ENCODE results near the gene SLC35E3. TPM values are rescaled to one million over a fixed set of nuclear protein-coding genes. Genes with fewer than 3 reads are reported as not detected.
A peak's percentile ranks its signal among the peaks of the same experiment; 100 is the strongest.

Gene SLC35E3
- polyA plus RNA-seq, 2 of the 4 experiments (the other 2 are of a cell fraction): 5.1 to 22.1 TPM

- no peak for TF ChIP-seq JUN (IDR thresholded peaks at IDR 0.05)
- no peak for TF ChIP-seq ESRRA (IDR thresholded peaks at IDR 0.05; ENCODE audit: borderline replicate concordance, low read length)
- no peak for TF ChIP-seq TFCP2L1 (CRISPR knock-in tag; IDR thresholded peaks at IDR 0.05)
- no peak for TF ChIP-seq E2F6 (IDR thresholded peaks at IDR 0.05; ENCODE audit: borderline replicate concordance, low read depth)
- WGBS (ENCODE audit: missing lambda C conversion rate): 77% methylated on average over 6 of the region's 6 CpGs
- Histone ChIP-seq H3K27ac (no peak overlapping the region), H3K4me3 (no peak overlapping the region), H3K4me1 (peaks cover 8% of the 10 kb centered on the region), H3K4me2 (no peak overlapping the region), H3K9me3 (no peaks in the 10 kb centered on the region)
- ChIA-PET POLR2A (no interaction called here), CTCF (interaction anchor here (0.6 to 1.9 kb wide), 2 partner anchors 11 to 23 kb away, joined by 3 to 5 read pairs; no protein-coding TSS in a partner anchor)
- DNase-seq (ENCODE audit: low read depth in 1 of 2, low spot score in 1 of 2) (no peak), ATAC-seq (no peak), FAIRE-seq (no peak)
These were observed 35.8 kb downstream of the SLC35E3 start for GRCh38 chr12:68781728-68782127.

DNA sequence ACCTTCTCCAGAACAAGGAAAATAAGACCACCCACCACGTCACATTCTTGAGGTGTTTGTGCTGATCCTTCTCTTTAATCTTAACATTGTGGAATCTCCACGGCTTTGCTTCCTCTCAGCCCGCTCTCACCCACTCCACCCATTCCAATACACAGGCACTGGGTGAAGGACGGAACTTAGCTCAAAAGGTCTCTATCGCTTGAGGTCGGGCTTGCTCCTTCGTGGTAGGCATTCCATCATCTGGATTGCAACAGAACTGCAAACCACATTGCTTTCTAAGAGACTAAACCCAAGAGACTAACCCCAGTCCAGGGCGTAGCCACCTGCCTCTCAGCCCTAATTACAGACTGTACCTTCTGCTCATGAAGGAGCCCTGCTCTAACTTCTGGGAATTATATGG is 38.0 kb downstream of the SLC35E3 start:
- no peak for FAIRE-seq
- Histone ChIP-seq H3K27ac (no peak overlapping the region), H3K4me3 (no peak overlapping the region), H3K4me2 (no peak overlapping the region), H3K4me1 (peaks cover 31% of the 10 kb centered on the region), H3K9me3 (no peaks in the 10 kb centered on the region)
- CTCF ChIA-PET: no interaction called here
- ATAC-seq: no peak; a peak in 1 of 6 replicates
- 80% methylated on average over 8 of the region's 8 CpGs for WGBS (ENCODE audit: missing lambda C conversion rate)
- POLR2A ChIA-PET: no interaction called here
- TF ChIP-seq FOXS1 (CRISPR knock-in tag; IDR thresholded peaks at IDR 0.05): no peak
- DNase-seq (ENCODE audit: low read depth in 1 of 2, low spot score in 1 of 2): no peak

GRCh38 chr12:68785358-68785757 is 39.4 kb downstream of the SLC35E3 start:
- peaks cover 31% of the 10 kb centered on the region for H3K4me1 ChIP-seq
- no peak overlapping the region for H3K4me3 ChIP-seq
- FAIRE-seq (no peak), DNase-seq (ENCODE audit: low read depth in 1 of 2, low spot score in 1 of 2) (no peak), ATAC-seq (peak in 1 of 2 experiments; percentile 19; a peak in 1 of 6 replicates)
- ChIA-PET CTCF (interaction anchor here (0.5 to 1.2 kb wide), 2 partner anchors 11 to 215 kb away, joined by 3 to 7 read pairs; no protein-coding TSS in a partner anchor), POLR2A (interaction anchor here (0.8 kb wide), 2 partner anchors 22 to 39 kb away, joined by 3 to 5 read pairs; partner anchors contain the start of genes MDM2 and SLC35E3)
- H3K4me2 ChIP-seq: peak overlapping the region; percentile 33; the same call in 2 of the 3 replicates
- H3K27ac ChIP-seq: peak overlapping the region in 1 of 2 experiments; percentile 83; a peak in 3 of 6 replicates
- H3K9me3 ChIP-seq: no peaks in the 10 kb centered on the region
- TF ChIP-seq TFCP2L1 (CRISPR knock-in tag; IDR thresholded peaks at IDR 0.05) (no peak), CBX8 (IDR thresholded peaks at IDR 0.05) (no peak), EHMT2 (IDR thresholded peaks at IDR 0.05; ENCODE audit: low read depth) (no peak)
- TF ChIP-seq, protein P1, sequence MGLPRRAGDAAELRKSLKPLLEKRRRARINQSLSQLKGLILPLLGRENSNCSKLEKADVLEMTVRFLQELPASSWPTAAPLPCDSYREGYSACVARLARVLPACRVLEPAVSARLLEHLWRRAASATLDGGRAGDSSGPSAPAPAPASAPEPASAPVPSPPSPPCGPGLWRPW (IDR thresholded peaks at IDR 0.05): no peak
- 61% methylated on average over 2 of the region's 2 CpGs for WGBS (ENCODE audit: missing lambda C conversion rate)

DNA sequence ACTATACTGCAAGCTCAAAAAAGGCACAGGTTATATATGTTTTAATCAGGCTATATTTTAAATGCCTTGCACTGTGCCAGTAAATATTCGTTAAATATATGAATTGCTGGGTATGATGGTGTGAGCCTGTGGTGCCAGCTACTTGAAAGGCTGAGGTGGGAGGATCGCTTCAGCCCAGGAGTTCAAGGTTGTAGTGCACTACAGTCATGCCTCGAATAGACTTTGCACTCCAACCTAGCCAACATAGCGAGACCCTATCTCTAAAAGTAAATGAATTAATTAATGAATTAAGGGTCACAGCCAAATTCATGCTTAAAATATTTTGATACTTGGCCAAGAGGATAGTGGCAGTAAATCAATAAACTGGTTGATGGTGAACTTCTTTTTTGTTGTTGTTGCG is 39.8 kb downstream of the SLC35E3 start:
- ChIA-PET POLR2A (interaction anchor here (0.8 kb wide), 2 partner anchors 22 to 40 kb away, joined by 3 to 5 read pairs; partner anchors contain the start of genes MDM2 and SLC35E3), CTCF (interaction anchor here (0.5 to 1.3 kb wide), 3 partner anchors 10 to 216 kb away, joined by 3 to 7 read pairs (median 5); no protein-coding TSS in a partner anchor)
- 79% methylated on average over 5 of the region's 5 CpGs for WGBS (ENCODE audit: missing lambda C conversion rate)
- peaks cover 31% of the 10 kb centered on the region for H3K4me1 ChIP-seq
- H3K4me2 ChIP-seq: peak overlapping the region; percentile 33; the same call in 2 of the 3 replicates
- DNase-seq (ENCODE audit: low read depth in 1 of 2, low spot score in 1 of 2) (no peak), FAIRE-seq (no peak), ATAC-seq (no peak)
- H3K27ac ChIP-seq: peak overlapping the region; percentile 1 to 83; a peak in 4 of 6 replicates
- TF ChIP-seq HOXB13 (CRISPR knock-in tag; IDR thresholded peaks at IDR 0.05; ENCODE audit: low read depth) (no peak), MAFK (IDR thresholded peaks at IDR 0.05; ENCODE audit: partially characterized antibody) (no peak), KDM5A (IDR thresholded peaks at IDR 0.05) (no peak), MYC (IDR thresholded peaks at IDR 0.05; ENCODE audit: borderline replicate concordance, low read length) (no peak), ZFP36 (IDR thresholded peaks at IDR 0.05; ENCODE audit: borderline replicate concordance, partially characterized antibody) (no peak), NR3C1 (IDR thresholded peaks at IDR 0.05) (no peak), CEBPB (IDR thresholded peaks at IDR 0.05) (no peak), EHF (CRISPR knock-in tag; IDR thresholded peaks at IDR 0.05) (no peak), HDAC2 (IDR thresholded peaks at IDR 0.05) (no peak), NFE2L2 (conservative IDR thresholded peaks at IDR 0.05; ENCODE audit: low read length) (no peak), SMC3 (IDR thresholded peaks at IDR 0.05) (no peak), GATA3 (IDR thresholded peaks at IDR 0.05; ENCODE audit: borderline replicate concordance) (no peak), ZSCAN20 (CRISPR knock-in tag; IDR thresholded peaks at IDR 0.05) (no peak), POLR2A (IDR thresholded peaks at IDR 0.05; ENCODE audit: low read length) (no peak), BHLHE40 (IDR thresholded peaks at IDR 0.05; ENCODE audit: low read depth, low read length) (no peak), ATOH8 (CRISPR knock-in tag; IDR thresholded peaks at IDR 0.05; ENCODE audit: low read depth) (no peak), CBX2 (IDR thresholded peaks at IDR 0.05; ENCODE audit: borderline replicate concordance, low read depth) (no peak)
- TF ChIP-seq, protein P2, sequence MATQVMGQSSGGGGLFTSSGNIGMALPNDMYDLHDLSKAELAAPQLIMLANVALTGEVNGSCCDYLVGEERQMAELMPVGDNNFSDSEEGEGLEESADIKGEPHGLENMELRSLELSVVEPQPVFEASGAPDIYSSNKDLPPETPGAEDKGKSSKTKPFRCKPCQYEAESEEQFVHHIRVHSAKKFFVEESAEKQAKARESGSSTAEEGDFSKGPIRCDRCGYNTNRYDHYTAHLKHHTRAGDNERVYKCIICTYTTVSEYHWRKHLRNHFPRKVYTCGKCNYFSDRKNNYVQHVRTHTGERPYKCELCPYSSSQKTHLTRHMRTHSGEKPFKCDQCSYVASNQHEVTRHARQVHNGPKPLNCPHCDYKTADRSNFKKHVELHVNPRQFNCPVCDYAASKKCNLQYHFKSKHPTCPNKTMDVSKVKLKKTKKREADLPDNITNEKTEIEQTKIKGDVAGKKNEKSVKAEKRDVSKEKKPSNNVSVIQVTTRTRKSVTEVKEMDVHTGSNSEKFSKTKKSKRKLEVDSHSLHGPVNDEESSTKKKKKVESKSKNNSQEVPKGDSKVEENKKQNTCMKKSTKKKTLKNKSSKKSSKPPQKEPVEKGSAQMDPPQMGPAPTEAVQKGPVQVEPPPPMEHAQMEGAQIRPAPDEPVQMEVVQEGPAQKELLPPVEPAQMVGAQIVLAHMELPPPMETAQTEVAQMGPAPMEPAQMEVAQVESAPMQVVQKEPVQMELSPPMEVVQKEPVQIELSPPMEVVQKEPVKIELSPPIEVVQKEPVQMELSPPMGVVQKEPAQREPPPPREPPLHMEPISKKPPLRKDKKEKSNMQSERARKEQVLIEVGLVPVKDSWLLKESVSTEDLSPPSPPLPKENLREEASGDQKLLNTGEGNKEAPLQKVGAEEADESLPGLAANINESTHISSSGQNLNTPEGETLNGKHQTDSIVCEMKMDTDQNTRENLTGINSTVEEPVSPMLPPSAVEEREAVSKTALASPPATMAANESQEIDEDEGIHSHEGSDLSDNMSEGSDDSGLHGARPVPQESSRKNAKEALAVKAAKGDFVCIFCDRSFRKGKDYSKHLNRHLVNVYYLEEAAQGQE (IDR thresholded peaks at IDR 0.05): no peak
- no peak overlapping the region for H3K4me3 ChIP-seq
- no peaks in the 10 kb centered on the region for H3K9me3 ChIP-seq

All from A549 (cell line).